ENCODE data around the gene SERP1. TPM values are rescaled to one million over a fixed set of nuclear protein-coding genes. Genes with fewer than 3 reads are reported as not detected.
A peak's percentile ranks its signal among the peaks of the same experiment; 100 is the strongest.
"Not testable (repeated sequence)": the region's sequence is repeated elsewhere in the genome, so short reads cannot be mapped to it uniquely, and the experiment has no call there.

The SERP1 gene
- total RNA-seq, 2 donors from 2014 or later = 104 to 148 TPM

DNA sequence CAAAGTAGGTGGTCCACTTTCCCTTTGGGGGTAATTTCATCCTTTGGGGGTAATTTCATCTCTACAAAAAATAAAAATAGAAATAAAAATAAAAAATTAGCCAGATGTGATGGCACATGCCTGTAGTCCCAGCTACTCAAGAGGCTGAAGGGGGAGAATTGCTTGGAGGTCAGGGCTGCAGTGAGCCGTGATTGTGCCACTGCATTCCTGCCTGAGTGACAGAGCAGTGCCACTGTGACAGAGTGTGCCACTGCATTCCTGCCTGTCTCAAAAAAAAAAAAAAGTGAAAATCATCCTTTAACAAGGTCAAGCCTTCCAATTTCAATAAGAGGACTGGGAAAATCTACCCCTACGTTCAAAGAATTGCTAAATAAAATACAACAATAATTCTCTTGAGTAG is 22.8 kb downstream of the SERP1 start:
- ATAC-seq = no peak
- no peak for DNase-seq (ENCODE audit: low spot score)

DNA sequence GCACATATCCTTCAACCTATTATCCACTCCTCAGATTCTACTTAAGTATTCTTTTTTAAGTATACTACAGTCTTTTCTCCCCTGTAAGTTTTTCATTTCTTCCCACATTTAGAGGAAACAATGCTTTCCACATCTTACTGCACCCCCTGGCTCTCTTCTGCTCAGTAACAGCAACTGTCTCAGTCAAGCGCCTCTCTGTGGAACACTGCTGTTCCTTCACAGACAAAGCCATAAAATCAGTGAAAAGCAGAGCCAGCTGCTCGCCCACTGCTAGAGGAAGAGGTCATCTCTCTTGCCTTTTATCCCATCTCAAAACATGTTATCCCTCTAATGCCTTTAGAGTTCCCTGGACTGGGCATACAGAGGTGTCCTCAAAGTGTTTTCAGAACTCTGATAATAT is 24.8 kb downstream of the SERP1 start:
- Mint-ChIP-seq H3K36me3 (no peaks in the 10 kb centered on the region), H3K4me3 (no peak overlapping the region), H3K4me1 (ENCODE audit: low read depth in 2 of 2) (no peaks in the 10 kb centered on the region), H3K27ac (no peak overlapping the region), H3K9me3 (no peaks in the 10 kb centered on the region), H3K27me3 (no peaks in the 10 kb centered on the region)
- ATAC-seq = no peak
- no peak for DNase-seq (ENCODE audit: low spot score)

More for the DNA sequence above, 22.8 kb downstream of the SERP1 start:
- Mint-ChIP-seq H3K36me3 (no peaks in the 10 kb centered on the region), H3K27ac (no peak overlapping the region), H3K27me3 (peaks cover 0 to 8% of the 10 kb centered on the region in 2 donors), H3K4me1 (ENCODE audit: low read depth in 2 of 2) (no peaks in the 10 kb centered on the region), H3K9me3 (no peaks in the 10 kb centered on the region), H3K4me3 (no peak overlapping the region)

DNA sequence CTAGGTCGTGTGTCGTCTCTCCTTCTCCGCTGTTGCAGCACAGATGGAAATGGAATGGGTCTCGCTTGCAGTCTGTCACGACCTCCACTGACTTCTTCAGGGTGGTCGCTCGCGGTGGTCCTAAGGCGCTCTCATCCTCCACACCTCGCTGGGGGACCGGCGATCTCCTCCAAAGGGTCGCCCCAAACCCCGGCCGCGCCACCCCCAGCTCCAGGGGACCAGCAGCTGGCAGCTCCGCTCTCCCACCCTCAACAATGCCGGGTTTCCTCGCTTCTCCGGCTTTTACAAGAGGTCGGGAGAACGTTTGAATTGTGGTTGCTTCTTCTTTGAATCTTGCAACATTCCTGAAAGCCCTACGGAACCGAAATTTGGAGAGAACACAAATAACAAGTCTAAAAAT is 25.9 kb downstream of the SERP1 start:
- H3K27me3 Mint-ChIP-seq = peaks cover 0 to 3% of the 10 kb centered on the region in 2 donors
- H3K27ac Mint-ChIP-seq = no peak overlapping the region
- DNase-seq (ENCODE audit: low spot score) = no peak
- H3K9me3 Mint-ChIP-seq = no peaks in the 10 kb centered on the region
- no peak for ATAC-seq
- H3K4me3 Mint-ChIP-seq = no peak overlapping the region
- no peaks in the 10 kb centered on the region for H3K4me1 Mint-ChIP-seq (ENCODE audit: low read depth in 2 of 2)
- no peaks in the 10 kb centered on the region for H3K36me3 Mint-ChIP-seq

DNA sequence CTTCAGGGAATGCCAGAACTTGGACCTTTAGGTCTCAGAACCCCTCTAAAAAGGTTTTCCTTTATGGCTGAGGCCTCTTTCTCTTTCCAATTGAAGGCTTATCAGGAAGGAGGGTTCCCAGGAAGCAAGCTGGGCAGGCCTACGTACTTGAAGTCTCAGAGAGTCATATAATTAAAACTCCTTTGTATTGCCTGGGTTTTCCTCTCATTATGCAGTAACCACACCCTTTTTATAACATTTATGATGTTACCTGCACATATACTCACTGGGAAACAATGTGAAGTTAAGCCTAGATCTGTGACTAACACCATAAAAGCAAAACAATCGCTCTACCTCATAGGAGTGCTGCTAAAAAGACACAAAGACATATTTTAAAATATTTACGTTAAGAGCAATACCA is 27.3 kb downstream of the SERP1 start:
- DNase-seq (ENCODE audit: low spot score) (no peak), ATAC-seq (no peak)
- Mint-ChIP-seq H3K36me3 (no peaks in the 10 kb centered on the region), H3K4me3 (no peak overlapping the region), H3K27ac (no peak overlapping the region), H3K9me3 (no peaks in the 10 kb centered on the region), H3K4me1 (ENCODE audit: low read depth in 2 of 2) (no peaks in the 10 kb centered on the region), H3K27me3 (peaks cover 0 to 4% of the 10 kb centered on the region in 2 donors)

DNA sequence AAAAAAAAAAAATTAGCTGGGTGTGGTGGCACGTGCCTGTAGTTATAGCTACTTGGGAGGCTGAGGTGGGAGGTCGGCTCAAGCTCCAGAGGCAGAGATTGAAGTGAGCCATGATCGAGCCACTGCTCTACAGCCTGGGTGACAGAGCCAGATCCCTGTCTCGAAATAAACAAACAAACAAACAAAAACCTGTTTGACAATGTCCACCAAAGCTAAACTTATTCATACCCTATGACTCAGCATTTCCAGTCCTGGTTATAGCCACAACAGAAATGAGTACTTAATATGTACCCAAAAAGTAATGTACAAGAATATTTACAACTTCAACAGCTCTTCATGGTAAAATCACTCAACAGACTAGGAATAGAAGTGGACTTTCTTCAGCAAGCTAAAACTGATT is 31.1 kb downstream of the SERP1 start:
- ATAC-seq (no peak), DNase-seq (ENCODE audit: low spot score) (no peak)
- no peaks in the 10 kb centered on the region for H3K36me3 Mint-ChIP-seq
- H3K4me1 Mint-ChIP-seq (ENCODE audit: low read depth in 2 of 2) = no peaks in the 10 kb centered on the region
- H3K27me3 Mint-ChIP-seq = peaks cover 4 to 8% of the 10 kb centered on the region in 2 donors
- H3K9me3 Mint-ChIP-seq = no peaks in the 10 kb centered on the region
- H3K4me3 Mint-ChIP-seq = no peak overlapping the region
- no peak overlapping the region for H3K27ac Mint-ChIP-seq

DNA sequence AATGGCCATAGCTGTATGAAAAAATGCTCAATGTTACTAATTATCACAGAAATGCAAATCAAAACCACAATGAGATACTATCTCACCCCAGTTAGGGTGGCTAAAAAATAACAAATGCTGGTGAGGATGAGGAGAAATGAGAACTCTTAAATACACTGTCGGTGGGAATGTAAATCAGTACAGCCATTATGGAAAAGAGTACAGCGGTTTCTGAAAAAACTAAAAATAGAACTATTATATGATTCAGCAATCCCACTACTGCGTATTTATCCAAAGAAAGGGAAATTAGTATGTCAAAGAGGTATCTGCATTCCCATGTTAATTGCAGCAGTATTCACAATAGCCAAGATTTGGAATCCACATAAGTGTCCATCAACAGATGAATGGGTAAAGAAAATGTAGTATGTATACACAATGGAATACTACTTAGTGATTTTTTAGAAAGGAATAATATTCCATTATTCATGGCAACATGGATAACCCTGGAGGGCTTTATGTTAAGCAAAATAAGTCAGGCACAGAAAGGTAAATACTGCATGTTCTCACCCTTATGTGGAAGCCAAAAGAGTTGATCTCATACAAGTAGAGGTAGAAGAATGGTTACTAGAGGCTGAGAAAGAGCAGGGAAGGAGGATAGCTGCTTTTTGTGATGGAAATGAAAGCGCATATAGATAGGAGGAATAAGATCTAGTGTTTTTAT is 35.0 kb downstream of the SERP1 start:
- DNase-seq (ENCODE audit: low spot score) (no peak), ATAC-seq (no peak)
- Mint-ChIP-seq H3K36me3 (peaks cover 4% of the 10 kb centered on the region), H3K27ac (no peak overlapping the region), H3K4me3 (no peak overlapping the region), H3K4me1 (ENCODE audit: low read depth in 2 of 2) (no peaks in the 10 kb centered on the region), H3K27me3 (peaks cover 17 to 44% of the 10 kb centered on the region in 2 donors), H3K9me3 (no peaks in the 10 kb centered on the region)

DNA sequence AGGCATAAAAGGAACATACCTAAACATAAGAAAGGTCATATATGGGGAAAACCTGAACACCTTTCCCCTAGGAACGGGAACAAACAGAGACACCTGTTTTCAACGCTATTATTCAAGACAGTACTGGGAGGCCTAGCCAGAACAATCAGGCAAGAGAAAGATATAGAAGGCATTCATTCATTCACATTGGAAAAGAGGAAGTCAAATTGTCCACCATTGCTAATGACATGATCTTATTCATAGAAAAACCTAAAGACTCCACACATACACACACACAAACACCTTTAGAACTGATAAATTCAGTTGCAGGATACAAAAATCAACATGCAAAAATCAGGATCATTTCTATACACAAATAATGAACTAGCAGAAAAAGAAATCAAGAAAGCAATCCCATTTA is 36.5 kb downstream of the SERP1 start:
- Mint-ChIP-seq H3K4me1 (ENCODE audit: low read depth in 2 of 2) (no peaks in the 10 kb centered on the region), H3K27me3 (peaks cover 15 to 51% of the 10 kb centered on the region in 2 donors), H3K36me3 (peaks cover 4% of the 10 kb centered on the region), H3K9me3 (no peaks in the 10 kb centered on the region), H3K27ac (no peak overlapping the region), H3K4me3 (no peak overlapping the region)
- no peak for ATAC-seq
- DNase-seq (ENCODE audit: low spot score) = no peak

DNA sequence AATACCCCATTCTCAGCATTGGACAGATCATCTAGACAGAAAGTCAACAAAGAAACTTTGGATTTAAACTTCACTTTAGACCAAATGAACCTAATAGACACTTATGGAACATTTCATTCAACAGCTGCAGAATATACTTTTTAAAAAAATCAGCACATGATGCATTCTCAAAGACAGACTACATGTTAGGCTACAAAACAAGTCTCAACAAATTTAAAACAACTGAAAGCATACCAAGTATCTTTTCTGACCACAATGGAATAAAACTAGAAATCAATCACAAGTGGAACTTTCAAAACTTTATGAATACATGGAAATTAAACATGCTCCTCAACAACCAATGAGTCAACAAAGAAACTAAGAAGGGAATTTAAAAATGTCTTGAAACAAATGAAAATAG is 37.9 kb downstream of the SERP1 start:
- H3K4me1 Mint-ChIP-seq (ENCODE audit: low read depth in 2 of 2) = no peaks in the 10 kb centered on the region
- H3K4me3 Mint-ChIP-seq = no peak overlapping the region
- peaks cover 4% of the 10 kb centered on the region for H3K36me3 Mint-ChIP-seq
- H3K9me3 Mint-ChIP-seq = no peaks in the 10 kb centered on the region
- no peak overlapping the region for H3K27ac Mint-ChIP-seq
- ATAC-seq (no peak), DNase-seq (ENCODE audit: low spot score) (no peak)
- peaks cover 15 to 51% of the 10 kb centered on the region in 2 donors for H3K27me3 Mint-ChIP-seq

DNA sequence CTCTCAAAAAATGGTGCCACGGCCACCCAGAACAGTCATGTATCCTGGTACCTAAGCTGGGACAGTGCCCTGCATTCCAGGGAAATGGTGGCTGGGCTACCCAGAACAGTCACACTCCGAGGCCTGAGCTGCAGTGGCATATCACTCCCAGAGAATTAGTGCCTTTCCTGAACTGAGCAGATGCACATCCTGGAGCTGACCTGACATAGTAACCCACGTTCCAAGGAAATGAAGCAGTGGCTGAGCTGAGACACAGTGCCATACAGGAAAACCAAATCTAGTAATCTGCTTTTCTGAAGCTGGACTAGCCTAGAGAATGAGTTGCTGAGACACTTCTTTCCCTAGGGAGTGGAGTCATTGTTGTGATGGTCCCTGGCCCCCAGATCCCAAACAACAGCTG is 41.8 kb downstream of the SERP1 start:
- no peaks in the 10 kb centered on the region for H3K9me3 Mint-ChIP-seq
- no peak overlapping the region for H3K4me3 Mint-ChIP-seq
- DNase-seq (ENCODE audit: low spot score) (no peak), ATAC-seq (no peak)
- peaks cover 15 to 36% of the 10 kb centered on the region in 2 donors for H3K27me3 Mint-ChIP-seq
- H3K4me1 Mint-ChIP-seq (ENCODE audit: low read depth in 2 of 2) = peaks cover 0 to 6% of the 10 kb centered on the region in 2 donors
- no peak overlapping the region for H3K27ac Mint-ChIP-seq
- peaks cover 10% of the 10 kb centered on the region for H3K36me3 Mint-ChIP-seq

DNA sequence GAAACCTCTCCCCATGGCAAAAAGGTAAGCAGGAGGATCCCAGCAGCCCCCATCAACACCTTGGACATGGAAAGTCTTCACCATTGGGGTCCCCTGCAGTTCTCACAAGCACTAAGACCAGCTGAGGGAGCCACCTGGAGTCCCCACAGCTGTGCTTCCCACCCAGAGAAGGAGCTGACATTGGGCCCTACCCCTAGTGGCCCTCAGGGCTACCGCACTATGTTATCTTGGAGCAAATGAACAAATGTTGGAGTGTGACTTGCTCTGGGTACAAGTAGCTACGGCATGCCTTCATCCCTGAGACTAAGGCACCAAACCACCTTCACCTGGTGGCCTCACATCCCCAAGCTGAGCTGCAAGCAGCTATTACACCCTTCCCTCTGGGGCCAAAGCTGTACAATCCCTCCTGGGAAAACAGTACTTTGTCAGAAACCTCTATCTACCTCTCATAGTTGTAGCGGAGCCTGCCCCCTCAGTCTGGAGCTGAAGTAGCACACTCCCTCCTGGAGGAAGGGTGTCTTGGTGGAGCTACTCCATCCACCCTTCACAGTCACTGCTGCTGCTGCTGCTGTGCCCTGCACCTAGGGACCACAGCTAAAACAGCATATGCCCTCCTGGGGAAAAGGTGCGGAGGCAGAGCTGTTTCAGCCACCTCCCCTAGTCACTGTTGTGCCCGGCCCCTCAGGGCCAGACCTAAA is 42.7 kb downstream of the SERP1 start:
- peaks cover 0 to 6% of the 10 kb centered on the region in 2 donors for H3K4me1 Mint-ChIP-seq (ENCODE audit: low read depth in 2 of 2)
- H3K9me3 Mint-ChIP-seq = no peaks in the 10 kb centered on the region
- H3K36me3 Mint-ChIP-seq = peaks cover 10% of the 10 kb centered on the region
- H3K4me3 Mint-ChIP-seq = no peak overlapping the region
- ATAC-seq = peak in 1 of 2 donors; percentile 43
- H3K27me3 Mint-ChIP-seq = peaks cover 13 to 26% of the 10 kb centered on the region in 2 donors
- H3K27ac Mint-ChIP-seq = no peak overlapping the region
- DNase-seq (ENCODE audit: low spot score) = no peak

DNA sequence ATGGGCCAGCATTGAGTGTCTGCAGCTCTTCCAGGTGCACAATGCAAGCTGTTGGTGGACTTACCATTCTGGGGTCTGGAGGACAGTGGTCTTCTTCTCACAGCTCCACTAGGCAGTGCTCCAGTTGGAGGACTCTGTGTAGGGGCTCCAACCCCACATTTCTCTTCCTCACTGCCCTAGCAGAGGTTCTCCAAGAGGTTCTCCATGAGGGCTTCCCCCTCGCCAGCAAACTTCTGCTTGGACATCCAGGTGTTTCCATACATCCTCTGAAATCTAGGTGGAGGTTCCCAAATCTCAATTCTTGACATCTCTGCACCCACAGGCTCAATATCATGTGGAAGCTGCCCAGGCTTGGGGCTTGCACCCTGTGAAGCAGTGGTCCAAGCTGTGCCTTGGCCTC is 45.3 kb downstream of the SERP1 start:
- not testable (repeated sequence) for H3K4me1 Mint-ChIP-seq (ENCODE audit: low read depth in 2 of 2); ATAC-seq; DNase-seq (ENCODE audit: low spot score); H3K27me3 Mint-ChIP-seq; H3K4me3 Mint-ChIP-seq; H3K36me3 Mint-ChIP-seq; H3K9me3 Mint-ChIP-seq; H3K27ac Mint-ChIP-seq

DNA sequence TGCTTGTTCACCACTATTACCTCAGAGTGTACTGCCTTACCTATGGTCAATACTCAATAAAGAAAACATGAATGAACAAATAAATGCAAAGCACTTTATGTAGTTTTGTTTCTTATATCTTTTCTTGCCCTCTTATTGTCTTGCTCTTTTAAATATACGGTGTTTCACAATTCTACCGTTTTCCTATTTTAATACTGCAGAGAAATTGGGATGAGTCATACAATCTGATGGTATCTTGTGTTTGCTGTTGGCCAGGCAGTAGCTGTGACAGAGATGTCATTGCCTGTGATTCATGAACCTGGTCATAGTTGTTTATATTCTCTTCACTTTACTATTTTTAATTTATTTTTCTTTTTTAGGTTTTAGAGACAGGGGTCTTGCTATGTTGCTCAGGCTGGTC is 48.3 kb downstream of the SERP1 start:
- no peak for ATAC-seq
- H3K4me1 Mint-ChIP-seq (ENCODE audit: low read depth in 2 of 2) = peaks cover 0 to 6% of the 10 kb centered on the region in 2 donors
- no peak for DNase-seq (ENCODE audit: low spot score)
- peaks cover 6% of the 10 kb centered on the region for H3K36me3 Mint-ChIP-seq
- no peaks in the 10 kb centered on the region for H3K9me3 Mint-ChIP-seq
- peaks cover 0 to 2% of the 10 kb centered on the region in 2 donors for H3K27me3 Mint-ChIP-seq
- no peak overlapping the region for H3K27ac Mint-ChIP-seq
- no peak overlapping the region for H3K4me3 Mint-ChIP-seq

DNA sequence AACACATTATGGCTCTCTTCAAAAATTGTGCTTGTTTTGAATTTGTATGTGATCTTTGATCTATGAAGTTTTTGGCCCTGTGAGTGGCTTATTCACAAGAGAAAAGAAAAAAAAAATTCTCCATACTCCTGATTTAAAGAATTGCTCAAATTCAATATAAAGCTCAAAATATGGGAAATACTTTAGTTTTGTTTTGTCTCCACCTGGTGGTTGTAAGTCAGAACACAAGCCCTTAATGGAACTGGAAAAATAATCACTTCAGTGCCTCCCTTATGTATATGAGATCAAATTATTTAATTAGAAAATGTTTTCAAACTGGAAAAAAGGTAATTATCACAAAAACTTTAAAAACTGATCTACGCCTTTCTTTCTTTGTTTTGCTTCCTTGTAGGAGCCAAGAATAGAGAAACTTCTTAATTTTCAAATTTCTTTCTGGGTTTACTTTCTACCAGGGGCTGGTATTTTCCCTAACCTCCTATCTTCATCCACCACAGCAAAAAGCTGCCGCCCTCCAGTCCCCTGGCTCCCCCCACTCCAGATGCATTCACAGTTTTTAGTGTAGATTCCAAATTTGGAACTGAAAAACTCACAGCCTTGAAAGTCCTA is 50.6 kb downstream of the SERP1 start:
- no peak overlapping the region for H3K4me3 Mint-ChIP-seq
- no peaks in the 10 kb centered on the region for H3K4me1 Mint-ChIP-seq (ENCODE audit: low read depth in 2 of 2)
- peaks cover 0 to 2% of the 10 kb centered on the region in 2 donors for H3K27me3 Mint-ChIP-seq
- no peaks in the 10 kb centered on the region for H3K9me3 Mint-ChIP-seq
- ATAC-seq = no peak
- DNase-seq (ENCODE audit: low spot score) = no peak
- no peaks in the 10 kb centered on the region for H3K36me3 Mint-ChIP-seq
- H3K27ac Mint-ChIP-seq = no peak overlapping the region

DNA sequence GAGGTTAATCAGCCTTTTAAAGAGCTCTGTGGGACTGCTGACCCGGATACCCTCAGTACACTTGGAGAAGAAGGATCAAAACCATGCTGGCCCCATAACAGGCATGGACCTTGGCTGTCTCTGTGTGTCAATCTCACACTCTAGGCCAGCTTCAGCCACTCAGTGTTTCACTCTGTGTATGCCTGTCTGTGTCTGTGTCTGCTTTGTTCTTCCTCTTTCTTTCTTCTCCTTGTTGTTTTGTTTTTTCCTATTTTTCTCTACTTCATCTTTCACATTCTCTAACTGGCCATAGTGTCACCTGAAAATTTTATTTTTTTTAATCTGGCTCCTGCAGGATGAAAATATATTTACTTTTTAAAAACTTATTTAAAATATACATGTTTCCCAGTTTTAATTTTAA is 51.1 kb downstream of the SERP1 start:
- DNase-seq (ENCODE audit: low spot score) (no peak), ATAC-seq (no peak)
- Mint-ChIP-seq H3K4me3 (no peak overlapping the region), H3K27me3 (peaks cover 0 to 2% of the 10 kb centered on the region in 2 donors), H3K27ac (no peak overlapping the region), H3K9me3 (no peaks in the 10 kb centered on the region), H3K36me3 (no peaks in the 10 kb centered on the region), H3K4me1 (ENCODE audit: low read depth in 2 of 2) (no peaks in the 10 kb centered on the region)

Data from natural killer cell treated with Interleukin-12 subunit alpha and Interleukin-12 subunit beta and Interleukin-15 and Interleukin-18, amount 100 ng/mL, for 72 hours (primary cell).